Mucosa of descending colon (tissue), 3 donors: ENCODE measurements around the gene TOM1L1. TPM values are rescaled to one million over a fixed set of nuclear protein-coding genes. Genes with fewer than 3 reads are reported as not detected.

Experiments
- ATAC-seq: fragments of 200-7000 bp; cut with Tn5 transposase; one replicate; pipeline ENCODE4 v1.9.1; 2020; ENCODE audit warnings: mild to moderate bottlenecking, moderate library complexity
- DNase-seq, 3 donors: peaks; one replicate each; pipeline ENCODE4 v3.0.0-alpha.2; 2020
- H3K36me3 ChIP-seq: fragments of 200-600 bp; one replicate; pipeline ENCODE4 v1.8.0; 2021; ENCODE audit warnings: low read depth, mild to moderate bottlenecking
- H3K4me1 ChIP-seq: fragments of 200-600 bp; one replicate; pipeline ENCODE4 v1.8.0; 2021; ENCODE audit warnings: low read depth, mild to moderate bottlenecking
- H3K4me3 ChIP-seq: fragments of 200-600 bp; one replicate; pipeline ENCODE4 v1.8.0; 2021; ENCODE audit warnings: mild to moderate bottlenecking
- H3K9me3 ChIP-seq: fragments of 200-600 bp; one replicate; pipeline ENCODE4 v1.8.0; 2021; ENCODE audit warnings: mild to moderate bottlenecking
- CTCF ChIP-seq: fragments of 200-600 bp; IDR thresholded peaks from one replicate; pipeline ENCODE4 v1.8.0; 2022; ENCODE audit warnings: antibody characterized with exemption, mild to moderate bottlenecking
- intact Hi-C, 2 donors: fragments of 100-400 bp; cut with DNase I in 1 of 2; cut with micrococcal nuclease in 1 of 2; formaldehyde crosslinking; loops; one replicate each; pipeline versions ENCODE4 v1.11.0 to v1.11.1; 2022; cut with DNase I, micrococcal nuclease
- total RNA-seq, 3 donors: library from RNA; stranded (reverse); fragmentation: NEBNext Ultra II Directional in 2 of 3; extraction: Animal tissue kit (Norgen Biotek cat#: 25700) in 2 of 3; gene quantifications; one replicate each; pipeline versions ENCODE4 v1.2.1 to v1.2.4, GENCODE V29; 2021 to 2023
- donor health status: DM: no; HTN: no; CAD: no; lungs with moderate emphysema.
- donor health status: DM: no; HTN: no; CAD: no.
- donor health status: DM: no; HTN: yes; CAD: no.

Gene TOM1L1
- total RNA-seq, 3 donors from 2014 or later: 37.3 to 68.7 (median 49.8) TPM

- ATAC-seq (peak; percentile 81), DNase-seq (peak in 1 of 3 donors; percentile 15)
- no peaks in the 10 kb centered on the region for H3K9me3 ChIP-seq
- no peak overlapping the region for H3K4me3 ChIP-seq
- TF ChIP-seq CTCF: peak; percentile 27
- no peaks in the 10 kb centered on the region for H3K4me1 ChIP-seq
- no peaks in the 10 kb centered on the region for H3K36me3 ChIP-seq
- intact Hi-C loops: loop anchor here in 1 of 2 donors (10.0 kb wide), 1 partner anchor 352 kb away; no protein-coding TSS in a partner anchor
Observed at GRCh38 chr17:54992797-54993639, 92.4 kb downstream of the TOM1L1 start.

- no peaks in the 10 kb centered on the region for H3K9me3 ChIP-seq
- intact Hi-C loops: loop anchor here in 1 of 2 donors (10.0 kb wide), 1 partner anchor 348 kb away; no protein-coding TSS in a partner anchor
- no peaks in the 10 kb centered on the region for H3K36me3 ChIP-seq
- no peak for TF ChIP-seq CTCF
- DNase-seq (no peak), ATAC-seq (no peak)
- H3K4me1 ChIP-seq: no peaks in the 10 kb centered on the region
- H3K4me3 ChIP-seq: no peak overlapping the region
Observed at GRCh38 chr17:54996441-54996840, 95.8 kb downstream of the TOM1L1 start.

GRCh38 chr17:55002458-55002857 is 101.8 kb downstream of the TOM1L1 start:
- TF ChIP-seq CTCF: no peak
- Histone ChIP-seq H3K36me3 (no peaks in the 10 kb centered on the region), H3K4me3 (no peak overlapping the region), H3K9me3 (no peaks in the 10 kb centered on the region), H3K4me1 (no peaks in the 10 kb centered on the region)
- intact Hi-C loops: no loop called here
- DNase-seq (no peak), ATAC-seq (no peak)

GRCh38 chr17:55004484-55004883 is 103.8 kb downstream of the TOM1L1 start:
- intact Hi-C loops: no loop called here
- ATAC-seq (no peak), DNase-seq (no peak)
- no peaks in the 10 kb centered on the region for H3K4me1 ChIP-seq
- TF ChIP-seq CTCF: no peak
- H3K9me3 ChIP-seq: no peaks in the 10 kb centered on the region
- no peaks in the 10 kb centered on the region for H3K36me3 ChIP-seq
- no peak overlapping the region for H3K4me3 ChIP-seq

- Histone ChIP-seq H3K9me3 (no peaks in the 10 kb centered on the region), H3K36me3 (no peaks in the 10 kb centered on the region), H3K4me1 (no peaks in the 10 kb centered on the region), H3K4me3 (no peak overlapping the region)
- intact Hi-C loops: no loop called here
- DNase-seq (peak in 1 of 3 donors; percentile 18), ATAC-seq (no peak)
- TF ChIP-seq CTCF: no peak
Observed at GRCh38 chr17:55005520-55005919, 104.9 kb downstream of the TOM1L1 start.

Other genes with a start within 250 kb of the TOM1L1 start
- gene COX11, start 67.8 kb downstream of the TOM1L1 start, total RNA-seq: 10 to 100 TPM; 53.2 to 61.4 (median 55.3) TPM
- 10 to 100 TPM in 1 of 3 donors, 1 to 10 TPM in 2; 4.6 to 15.4 (median 8.8) TPM for gene STXBP4, start 67.9 kb downstream of the TOM1L1 start, total RNA-seq